CD4-positive, alpha-beta T cell treated with Interleukin-17A for 1 hour (primary cell): ENCODE data around the gene PDIA6.
"Not testable (repeated sequence)": the region's sequence is repeated elsewhere in the genome, so short reads cannot be mapped to it uniquely, and the experiment has no call there.

Experiments
- DNase-seq: peaks from one replicate; pipeline ENCODE4 v3.0.0-alpha.2; 2020

Gene PDIA6

GRCh38 chr2:10806543-10806942 lies 6.0 kb downstream of the PDIA6 start:
- no peak for DNase-seq

GRCh38 chr2:10805990-10806389 lies 6.6 kb downstream of the PDIA6 start:
- DNase-seq: not testable (repeated sequence)

DNA sequence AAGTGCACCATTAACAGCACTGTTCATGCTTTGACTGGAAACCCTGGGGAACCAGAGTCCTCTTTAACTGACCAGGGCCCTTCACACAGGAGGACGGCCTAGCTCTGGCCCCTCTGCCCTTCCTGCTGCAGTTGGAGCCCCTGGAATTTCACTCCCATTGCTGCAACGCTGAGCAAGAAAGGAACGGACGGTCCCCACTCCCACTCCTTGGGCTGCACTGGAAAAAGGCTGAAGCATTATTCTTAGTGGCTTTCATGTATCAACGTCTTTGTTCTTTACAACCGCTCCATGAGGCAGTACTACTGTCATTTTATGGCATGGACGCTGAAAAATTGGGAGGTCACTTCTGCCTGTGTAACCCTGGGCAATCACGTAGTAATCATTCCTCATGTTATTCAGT lies 9.9 kb downstream of the PDIA6 start:
- no peak for DNase-seq

DNA sequence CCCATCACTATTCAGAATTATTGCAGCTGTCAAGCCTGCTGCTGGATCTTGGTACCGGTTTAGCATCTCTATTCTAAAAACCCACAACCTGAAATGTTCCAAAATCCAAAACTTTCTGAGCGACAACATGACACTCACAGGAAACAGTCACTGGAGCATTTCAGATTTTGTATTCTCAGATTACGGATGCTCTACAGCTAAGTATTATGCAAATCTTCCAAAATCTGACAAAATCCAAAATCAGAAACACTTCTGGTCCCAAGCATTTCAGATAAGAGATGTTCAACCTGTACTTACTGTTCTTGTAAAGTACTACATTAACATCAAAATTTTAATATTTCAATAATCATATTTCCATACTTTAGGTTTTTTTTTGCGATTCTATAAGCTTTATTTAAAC lies 12.4 kb downstream of the PDIA6 start:
- no peak for DNase-seq

- no peak for DNase-seq
Observed at GRCh38 chr2:10798783-10799182, 13.8 kb downstream of the PDIA6 start.

DNA sequence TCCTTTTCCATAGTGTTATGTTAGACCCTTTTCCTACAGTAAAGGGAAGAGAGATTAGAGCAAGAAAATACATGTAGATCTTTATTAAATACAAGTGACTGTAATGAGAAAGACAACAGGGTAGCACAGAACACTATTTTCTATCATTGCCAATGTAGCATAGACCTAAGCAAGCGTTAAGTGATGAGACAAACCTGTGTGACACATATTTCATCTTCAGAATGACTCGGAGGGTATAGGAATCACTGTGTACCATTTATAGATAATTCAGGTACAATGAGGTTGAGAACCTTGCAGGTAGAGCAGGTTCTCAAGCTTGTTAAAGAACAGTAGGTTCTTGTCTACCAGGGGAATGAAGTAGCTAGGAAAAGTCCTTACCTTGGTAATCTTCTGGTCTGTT lies 15.9 kb downstream of the PDIA6 start:
- DNase-seq: no peak

- DNase-seq: no peak
Observed at GRCh38 chr2:10795508-10796046, 17.0 kb downstream of the PDIA6 start.

DNA sequence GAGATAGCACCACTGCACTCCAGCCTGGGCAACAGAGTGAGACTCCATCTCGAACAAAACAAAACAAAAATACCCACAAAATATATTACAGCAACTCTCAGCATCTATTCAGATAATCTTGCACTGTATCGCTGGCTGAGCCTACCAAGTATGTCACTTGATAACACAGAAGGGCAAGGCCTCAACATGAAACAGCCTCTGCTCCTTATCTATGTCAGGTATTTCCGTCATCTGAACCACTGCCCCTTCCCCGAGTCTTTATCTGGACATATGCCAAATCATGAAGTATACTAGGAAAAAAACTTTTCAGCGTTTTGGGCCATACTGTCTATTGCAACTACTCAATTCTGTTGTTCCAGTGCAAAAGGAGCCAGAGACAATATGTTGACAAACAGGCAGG lies 17.7 kb downstream of the PDIA6 start:
- DNase-seq: no peak

DNA sequence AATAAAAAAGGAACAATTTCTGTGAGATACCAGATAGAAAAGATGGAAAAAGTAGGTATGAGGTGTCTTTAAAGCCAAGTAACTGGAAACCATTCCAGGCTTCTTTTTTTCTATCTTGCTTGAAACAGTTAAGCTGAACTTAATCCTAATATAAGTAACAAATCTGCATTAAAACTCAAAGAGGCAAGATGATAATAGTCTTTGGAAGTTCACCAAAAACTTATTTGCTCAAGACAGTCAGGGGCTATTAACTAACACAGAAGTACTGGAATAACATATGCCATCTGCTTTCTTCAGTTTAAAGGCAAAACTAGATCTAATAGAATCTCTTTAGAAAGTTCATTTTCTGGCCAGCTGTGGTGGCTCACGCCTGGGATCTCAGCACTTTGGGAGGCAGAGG lies 18.8 kb downstream of the PDIA6 start:
- DNase-seq: no peak

- DNase-seq: peak; percentile 10
Observed at GRCh38 chr2:10792660-10793400, 19.8 kb downstream of the PDIA6 start.

DNA sequence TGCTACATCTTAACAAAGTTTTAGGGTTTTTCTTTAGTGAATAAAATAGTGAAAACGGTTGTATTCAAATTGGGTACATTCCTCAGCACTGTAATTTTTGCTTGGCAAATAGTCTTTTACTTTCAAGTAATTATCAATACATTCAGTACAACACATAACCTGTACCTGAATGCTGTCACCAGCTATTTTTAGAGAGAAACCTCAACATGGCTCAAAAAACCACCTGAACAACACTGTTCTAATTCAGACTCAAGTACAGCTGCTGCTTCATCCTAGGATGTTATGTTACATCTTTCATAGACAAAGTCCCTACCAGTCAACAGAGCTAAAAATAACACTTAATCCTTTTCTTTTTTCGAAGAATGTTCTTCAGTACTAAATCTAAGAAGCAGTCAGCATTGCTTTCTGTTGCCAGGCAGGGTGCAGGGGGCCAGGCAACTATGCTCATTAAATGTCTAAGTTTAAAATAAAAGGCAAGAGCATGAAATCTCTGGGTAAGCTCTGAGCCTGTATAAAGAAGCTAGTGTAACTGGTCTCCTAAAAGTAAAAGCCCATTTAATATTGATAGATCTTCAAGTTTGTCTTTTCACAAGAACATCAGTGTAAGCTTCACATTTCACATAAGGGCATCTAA lies 20.5 kb downstream of the PDIA6 start:
- DNase-seq: peak; percentile 58

DNA sequence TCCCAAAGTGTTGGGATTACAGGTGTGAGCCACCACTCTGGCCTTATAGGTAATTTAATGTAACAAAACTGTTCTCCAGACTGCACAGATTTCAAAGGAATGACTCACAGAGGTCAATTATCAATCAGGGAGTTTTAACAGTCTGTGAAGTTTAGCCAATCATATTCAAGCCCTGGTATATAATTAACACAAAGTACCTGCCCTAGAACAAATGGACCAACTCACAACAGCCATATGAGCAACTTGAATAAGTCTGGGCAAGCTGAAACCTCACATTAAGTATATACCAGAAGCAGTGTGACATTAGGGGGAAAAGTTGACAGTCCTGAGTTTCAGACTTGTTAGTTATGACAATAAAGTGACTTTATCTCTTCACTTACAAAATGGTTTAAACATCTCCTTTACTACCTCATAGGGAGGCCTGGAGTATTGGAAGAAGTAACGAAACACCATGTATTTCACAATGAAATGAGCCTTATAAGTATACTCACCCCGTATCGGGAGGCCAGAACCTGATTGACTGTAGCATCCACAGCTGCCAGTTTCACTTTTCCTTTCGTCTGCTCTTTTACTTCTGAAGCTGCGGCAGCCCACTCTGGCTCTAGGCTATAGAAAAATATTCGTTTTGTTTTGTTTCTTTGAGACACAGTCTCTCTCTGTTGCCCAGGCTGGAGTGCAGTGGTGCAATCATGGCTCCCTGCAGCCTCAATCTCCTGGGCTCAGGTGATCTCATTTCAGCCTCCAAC lies 22.2 kb downstream of the PDIA6 start:
- peak; percentile 66 for DNase-seq

DNA sequence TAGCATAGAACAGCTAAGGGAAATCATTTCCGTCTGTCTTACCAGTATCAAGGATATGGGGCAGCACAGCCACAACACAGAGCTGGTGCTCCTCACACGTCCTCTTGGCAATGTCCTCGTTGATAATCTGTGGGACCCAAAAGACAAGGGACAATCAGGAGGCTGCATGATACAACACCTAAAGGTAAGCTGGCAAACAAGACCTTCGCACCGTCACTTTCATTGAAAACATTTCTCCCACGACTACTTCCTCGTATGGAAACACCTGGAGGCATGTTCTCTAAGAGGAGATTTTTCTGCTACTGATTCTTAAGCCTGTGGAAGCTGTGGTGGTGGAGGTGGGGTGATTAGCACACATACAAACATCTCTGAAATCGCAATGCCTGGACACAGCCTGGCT lies 23.7 kb downstream of the PDIA6 start:
- no peak for DNase-seq

DNA sequence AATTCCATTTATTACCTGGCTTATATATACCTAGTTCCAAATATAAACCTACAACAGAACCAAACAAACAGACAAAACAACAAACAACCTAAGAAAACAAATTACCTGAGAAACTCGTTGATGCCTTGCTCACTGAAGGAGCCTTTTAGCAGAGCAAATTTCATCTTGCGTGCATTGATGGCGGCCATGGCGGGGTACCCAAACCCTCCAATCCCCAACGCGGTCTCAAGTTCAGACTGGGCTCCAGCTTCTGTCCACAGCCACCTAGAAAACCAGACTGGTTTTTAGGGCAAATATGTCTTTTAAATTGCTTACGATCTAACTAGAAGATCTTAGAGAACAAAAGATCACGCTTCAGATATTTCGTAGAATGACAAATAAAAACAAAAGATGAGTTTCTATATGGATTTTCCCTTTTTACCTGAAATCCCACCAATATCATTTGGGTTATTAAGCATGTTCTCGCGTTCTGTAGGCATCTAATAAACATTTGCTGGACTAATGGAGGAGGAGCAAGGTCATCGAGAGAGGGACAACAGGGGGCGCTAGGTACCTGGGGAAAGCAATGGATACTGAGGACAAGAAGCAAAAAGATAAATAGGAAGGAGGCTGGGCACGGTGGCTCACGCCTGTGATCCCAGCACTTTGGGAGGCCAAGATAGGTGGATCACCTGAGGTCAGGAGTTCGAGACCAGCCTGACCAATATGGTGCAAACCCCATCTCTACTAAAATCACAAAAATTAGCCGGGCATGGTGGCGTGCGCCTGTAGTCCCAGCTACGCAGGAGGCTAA lies 25.2 kb downstream of the PDIA6 start:
- DNase-seq: peak; percentile 51

DNA sequence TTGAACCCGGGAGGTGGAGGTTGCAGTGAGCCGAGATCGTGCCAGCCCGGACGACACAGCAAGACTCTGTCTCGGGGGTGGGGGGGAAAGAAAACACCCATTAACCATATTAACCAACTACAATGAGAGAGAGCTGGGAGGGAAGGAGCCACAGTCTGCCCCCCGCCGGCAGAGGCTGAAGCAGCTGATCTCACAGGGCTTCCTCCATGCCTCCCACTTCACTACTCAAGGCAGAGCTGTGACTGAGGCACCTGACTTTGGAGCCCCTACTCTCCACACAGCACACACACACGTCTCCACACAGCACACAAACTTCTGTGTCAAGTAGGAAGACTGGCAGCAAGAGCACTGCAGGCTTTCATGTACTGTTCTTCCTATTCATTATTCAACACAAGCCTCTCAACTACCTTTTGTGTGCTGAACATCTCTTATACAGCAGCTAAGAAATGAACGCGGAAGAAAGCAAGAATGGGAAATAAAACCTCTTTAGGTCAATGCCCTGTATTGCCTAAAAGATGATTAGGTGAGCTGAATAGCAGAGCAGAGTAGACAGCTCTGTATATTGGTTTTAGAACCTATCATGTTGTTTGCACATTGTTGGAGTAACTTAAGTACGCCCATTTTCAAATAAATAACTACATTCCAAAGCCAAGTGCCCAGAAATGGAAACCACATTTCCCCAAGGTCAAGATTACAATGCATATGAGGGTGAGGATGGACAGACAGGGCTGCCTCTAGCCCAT lies 26.2 kb downstream of the PDIA6 start:
- DNase-seq: no peak

DNA sequence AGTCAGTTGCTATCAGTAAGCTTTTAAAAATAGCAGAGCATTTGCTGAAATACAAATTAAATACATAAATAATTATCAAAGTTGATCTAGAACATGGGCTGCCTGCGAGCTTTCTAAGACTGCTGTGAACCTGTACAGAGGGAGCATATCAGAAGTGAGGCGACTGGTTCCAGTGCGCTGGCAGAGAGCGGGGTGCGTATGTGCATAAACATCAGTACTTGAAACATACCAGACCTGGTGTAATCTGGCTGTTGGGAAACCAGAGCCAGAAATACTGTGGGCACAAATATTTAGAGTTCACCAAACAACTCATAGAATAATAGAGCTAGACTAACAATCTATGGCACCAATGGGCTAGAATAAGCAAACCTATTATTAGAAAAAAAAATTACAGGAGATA lies 27.3 kb downstream of the PDIA6 start:
- no peak for DNase-seq

DNA sequence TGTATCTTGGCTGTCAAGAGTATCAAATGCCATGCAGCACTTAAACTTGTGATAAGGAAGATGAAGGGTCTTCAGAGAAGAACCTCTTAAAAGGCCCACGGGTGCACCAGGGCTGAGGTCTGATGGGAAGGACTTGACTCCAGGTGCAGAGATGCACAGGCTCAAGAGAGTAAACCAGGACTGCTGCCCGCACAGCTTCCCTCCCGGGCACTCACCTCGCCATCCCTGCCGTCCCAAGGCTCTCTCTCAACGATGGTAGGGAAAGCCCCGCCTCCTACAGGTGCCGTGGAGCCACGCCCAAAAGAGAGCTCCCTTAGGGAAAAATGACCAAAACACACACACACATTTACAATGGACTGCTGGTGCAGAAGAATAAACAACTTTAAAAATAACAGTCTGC lies 27.9 kb downstream of the PDIA6 start:
- no peak for DNase-seq

DNA sequence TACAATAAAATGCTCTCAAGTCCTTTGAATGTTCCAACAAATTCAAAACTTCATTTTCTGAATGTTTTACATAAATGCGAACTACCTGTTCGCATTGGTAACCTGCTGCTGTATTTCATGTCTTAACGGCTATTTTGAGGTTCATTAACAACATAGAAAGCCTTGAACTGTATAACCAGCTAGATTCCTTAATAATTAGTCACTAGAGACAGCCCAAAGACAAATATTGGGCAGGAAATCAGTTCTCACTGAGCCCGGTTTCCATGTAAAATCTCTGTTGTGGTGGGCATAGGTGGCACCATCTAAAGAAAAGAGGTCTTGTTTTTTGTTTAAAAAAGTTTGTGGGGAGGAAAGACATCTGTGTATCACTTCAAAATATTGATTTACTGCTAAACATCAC lies 29.2 kb downstream of the PDIA6 start:
- no peak for DNase-seq

DNA sequence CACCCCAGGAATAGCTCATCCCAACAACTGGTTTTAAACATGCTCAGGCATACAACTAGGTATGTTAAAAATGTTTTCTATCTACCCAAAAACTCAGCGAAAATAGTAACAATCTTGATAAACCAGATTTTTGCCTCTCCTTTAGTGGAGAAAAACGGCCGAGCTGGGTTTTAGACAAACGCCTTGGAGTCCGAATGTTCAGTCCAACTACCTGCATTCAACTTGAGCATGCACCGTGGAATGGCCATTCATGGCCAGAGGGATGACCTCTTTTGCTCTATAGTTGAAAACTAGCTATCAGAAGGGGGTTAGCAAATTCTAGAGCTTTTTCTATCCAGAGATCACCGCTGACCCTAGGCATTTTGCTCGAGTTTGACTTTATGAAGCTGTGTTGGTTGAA lies 30.8 kb downstream of the PDIA6 start:
- DNase-seq: no peak

- DNase-seq: not testable (repeated sequence)
Observed at GRCh38 chr2:10780821-10781220, 31.8 kb downstream of the PDIA6 start.

DNA sequence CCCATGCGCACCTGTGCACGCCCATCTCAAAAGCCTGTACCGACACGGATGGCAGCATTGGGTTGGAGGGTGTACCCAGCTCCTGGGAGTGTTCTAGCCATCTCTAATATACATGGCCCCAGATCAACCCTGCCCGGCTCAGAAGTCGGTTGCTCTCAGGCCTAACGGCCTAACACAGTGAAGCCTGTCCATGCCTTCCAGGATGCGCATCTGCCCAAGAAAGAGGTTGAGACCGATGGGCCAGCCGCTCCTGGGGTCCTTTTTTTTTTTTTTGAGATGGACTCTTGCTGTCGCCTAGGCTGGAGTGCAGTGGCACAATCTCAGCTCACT lies 32.1 kb downstream of the PDIA6 start:
- DNase-seq: no peak

DNA sequence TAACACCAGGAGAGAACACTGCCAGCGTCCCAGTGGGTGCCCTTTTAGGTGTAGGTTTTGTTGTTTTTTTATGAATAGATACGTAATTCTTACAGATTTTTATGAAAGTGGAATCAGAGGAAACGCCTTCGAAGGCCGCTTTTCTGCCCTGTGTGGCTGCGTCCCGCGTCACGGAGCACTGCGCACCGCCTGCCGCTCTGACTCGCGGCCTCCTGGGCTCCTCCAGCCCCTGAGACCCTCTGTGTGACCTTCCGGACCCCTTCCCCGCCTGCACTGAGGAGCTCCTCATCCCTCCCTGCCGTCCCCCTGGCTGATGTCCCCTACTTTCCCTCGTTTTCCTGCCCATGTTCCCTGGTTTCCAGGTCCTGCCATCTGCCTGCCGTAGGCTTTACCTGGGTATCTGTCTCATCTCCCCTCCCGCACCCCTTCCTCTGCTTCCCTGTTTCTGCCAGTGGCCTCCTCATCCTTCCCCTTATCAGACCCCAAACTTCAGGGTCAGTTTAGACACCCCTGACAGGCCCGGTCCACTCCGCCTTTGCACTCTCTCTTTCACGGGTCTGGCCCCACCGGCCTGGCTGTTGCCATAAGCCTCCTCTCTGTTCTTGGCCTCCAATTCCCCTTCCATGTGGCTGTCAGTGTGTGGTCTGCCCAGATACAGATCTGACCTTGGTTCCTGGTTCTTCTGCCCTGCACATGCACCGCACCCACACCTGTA lies 32.7 kb downstream of the PDIA6 start:
- DNase-seq: no peak
